Activated T-cell treated with anti-CD3 and anti-CD28 coated beads for 4 hours (primary cell): ENCODE measurements around the gene SYS1.
"Not testable (repeated sequence)": the region's sequence is repeated elsewhere in the genome, so short reads cannot be mapped to it uniquely, and the experiment has no call there.

Experiments
- DNase-seq: peaks from one replicate; pipeline ENCODE4 v3.0.0-alpha.2; 2020

The SYS1 gene

GRCh38 chr20:45340236-45340847 is 22.6 kb upstream of the SYS1 start:
- DNase-seq = no peak

GRCh38 chr20:45340951-45341350 is 22.0 kb upstream of the SYS1 start:
- DNase-seq = no peak

GRCh38 chr20:45341579-45341938 is 21.4 kb upstream of the SYS1 start:
- no peak for DNase-seq

- no peak for DNase-seq
These were observed 20.8 kb upstream of the SYS1 start for GRCh38 chr20:45341939-45342854.

- DNase-seq = no peak
These were observed 20.0 kb upstream of the SYS1 start for GRCh38 chr20:45342855-45343531.

GRCh38 chr20:45343532-45344167 is 19.3 kb upstream of the SYS1 start:
- no peak for DNase-seq

GRCh38 chr20:45344168-45344860 is 18.6 kb upstream of the SYS1 start:
- no peak for DNase-seq

- no peak for DNase-seq
These were observed 17.6 kb upstream of the SYS1 start for GRCh38 chr20:45345104-45345936.

- no peak for DNase-seq
These were observed 16.7 kb upstream of the SYS1 start for GRCh38 chr20:45346291-45346718.

- no peak for DNase-seq
These were observed 16.1 kb upstream of the SYS1 start for GRCh38 chr20:45346851-45347250.

GRCh38 chr20:45347297-45347935 is 15.5 kb upstream of the SYS1 start:
- DNase-seq = no peak

- peak; percentile 49 for DNase-seq
These were observed 14.8 kb upstream of the SYS1 start, which contains the start of gene SDC4 for GRCh38 chr20:45347936-45348778. TSS of gene SDC4 (minus strand) at chr20:45348424. CDS start at chr20:45348384, 40 bp downstream.

GRCh38 chr20:45350217-45350616 is 12.7 kb upstream of the SYS1 start:
- DNase-seq = no peak

GRCh38 chr20:45350795-45351194 is 12.2 kb upstream of the SYS1 start:
- DNase-seq = not testable (repeated sequence)

- DNase-seq = no peak
These were observed 10.2 kb upstream of the SYS1 start for GRCh38 chr20:45352729-45353128.

- no peak for DNase-seq
These were observed 9.2 kb upstream of the SYS1 start for GRCh38 chr20:45353746-45354145.

- no peak for DNase-seq
These were observed 8.3 kb upstream of the SYS1 start for GRCh38 chr20:45354423-45355208.

GRCh38 chr20:45355209-45356084 is 7.5 kb upstream of the SYS1 start:
- no peak for DNase-seq
